GM23338 (cell line): Measurements from ENCODE around the gene HSPA12A.

Experiments used
- CREB1 ChIP-seq: fragments of 250-450 bp; sonication (Bioruptor Pico); IDR thresholded peaks from 2 replicates; pipeline ENCODE4 v1.5.0; 2020; ENCODE audit warnings: low read depth, mild to moderate bottlenecking, moderate library complexity
- EZH2 ChIP-seq: fragments of 200-600 bp; sonication (generic); IDR thresholded peaks from one replicate; pipeline ENCODE4 v1.8.0; 2017; ENCODE audit warnings: antibody characterized with exemption, mild to moderate bottlenecking, low read depth; ENCODE audit not compliant: unreplicated experiment
- EZH2phosphoT487 ChIP-seq: fragments of 200-600 bp; sonication (generic); IDR thresholded peaks from one replicate; pipeline ENCODE4 v1.8.1; 2018; ENCODE audit warnings: antibody characterized with exemption; ENCODE audit not compliant: unreplicated experiment
- JUNB ChIP-seq: IDR thresholded peaks from one replicate; pipeline ENCODE4 v1.6.1; 2016; ENCODE audit warnings: antibody characterized with exemption; ENCODE audit not compliant: unreplicated experiment
- NANOG ChIP-seq: IDR thresholded peaks from 2 replicates; pipeline ENCODE4 v1.6.1; 2016; ENCODE audit warnings: antibody characterized with exemption, borderline replicate concordance
- POLR2AphosphoS5 ChIP-seq: IDR thresholded peaks from 2 replicates; pipeline ENCODE4 v1.6.1; 2016; ENCODE audit warnings: antibody characterized with exemption, low read depth
- STAT1 ChIP-seq: IDR thresholded peaks from one replicate; pipeline ENCODE4 v1.6.1; 2016; ENCODE audit warnings: antibody characterized with exemption; ENCODE audit not compliant: unreplicated experiment
- ZNF114 ChIP-seq: fragments of 250-450 bp; sonication (Bioruptor Pico); IDR thresholded peaks from 2 replicates; pipeline ENCODE4 v1.5.0; 2020; ENCODE audit warnings: mild to moderate bottlenecking, moderate library complexity
- ZNF331 ChIP-seq: fragments of 250-450 bp; sonication (Bioruptor Pico); IDR thresholded peaks from 2 replicates; pipeline ENCODE4 v1.5.0; 2020; ENCODE audit warnings: low read depth, mild to moderate bottlenecking, moderate library complexity
- TF ChIP-seq, protein P1 (sequence below), 2 experiments: fragments of 200-600 bp in 1 of 2; sonication (generic) in 1 of 2; conservative IDR thresholded peaks; 2 replicates each; pipeline versions ENCODE4 v1.5.1 to v1.6.1; 2016 to 2017; ENCODE audit warnings: antibody characterized with exemption in 2 of 2, low read depth in 2 of 2, mild to moderate bottlenecking in 2 of 2, moderate library complexity in 1 of 2
- TF ChIP-seq, protein P2 (sequence below): IDR thresholded peaks from 2 replicates; pipeline ENCODE4 v1.6.1; 2016; ENCODE audit warnings: antibody characterized with exemption
- TF ChIP-seq, protein P3 (sequence below): IDR thresholded peaks from one replicate; pipeline ENCODE4 v1.6.1; 2018; ENCODE audit warnings: antibody characterized with exemption; ENCODE audit not compliant: unreplicated experiment

DNA sequence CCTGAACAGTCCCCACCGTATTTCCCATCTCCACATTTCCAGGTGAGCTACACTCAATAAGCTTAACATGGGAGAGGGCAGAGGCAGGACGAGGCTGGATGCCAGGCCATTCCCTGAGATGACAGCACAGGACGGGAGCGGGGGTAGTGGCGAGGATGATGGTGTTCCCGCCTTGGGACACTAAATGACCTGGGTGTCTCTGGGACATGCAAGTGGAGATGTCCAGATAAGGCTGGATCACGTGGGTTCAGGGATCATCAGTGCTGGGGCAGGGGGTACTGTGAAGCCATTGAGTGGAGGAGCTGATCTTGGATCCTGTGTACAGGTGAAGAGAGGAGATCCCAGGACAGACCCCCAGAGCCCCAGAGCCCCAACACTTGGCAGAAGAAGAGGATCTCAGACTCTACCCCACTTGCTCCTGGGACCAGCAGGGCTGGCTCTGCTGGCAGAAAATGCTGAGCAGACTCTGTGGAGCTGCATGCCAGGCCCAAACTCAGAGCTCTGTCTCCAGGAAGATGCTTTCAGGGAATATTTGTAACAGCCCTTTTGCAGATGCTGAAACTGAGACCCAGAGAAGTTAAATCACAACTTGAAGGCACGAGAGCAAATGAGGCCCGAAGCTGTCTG lies 29.7 kb upstream of the HSPA12A start:
- TF ChIP-seq POLR2AphosphoS5 (no peak), EZH2 (no peak), JUNB (no peak), EZH2phosphoT487 (no peak), CREB1 (CRISPR knock-in tag) (no peak), STAT1 (no peak), NANOG (no peak), ZNF331 (CRISPR knock-in tag) (no peak), ZNF114 (no peak)
- TF ChIP-seq, protein P1, sequence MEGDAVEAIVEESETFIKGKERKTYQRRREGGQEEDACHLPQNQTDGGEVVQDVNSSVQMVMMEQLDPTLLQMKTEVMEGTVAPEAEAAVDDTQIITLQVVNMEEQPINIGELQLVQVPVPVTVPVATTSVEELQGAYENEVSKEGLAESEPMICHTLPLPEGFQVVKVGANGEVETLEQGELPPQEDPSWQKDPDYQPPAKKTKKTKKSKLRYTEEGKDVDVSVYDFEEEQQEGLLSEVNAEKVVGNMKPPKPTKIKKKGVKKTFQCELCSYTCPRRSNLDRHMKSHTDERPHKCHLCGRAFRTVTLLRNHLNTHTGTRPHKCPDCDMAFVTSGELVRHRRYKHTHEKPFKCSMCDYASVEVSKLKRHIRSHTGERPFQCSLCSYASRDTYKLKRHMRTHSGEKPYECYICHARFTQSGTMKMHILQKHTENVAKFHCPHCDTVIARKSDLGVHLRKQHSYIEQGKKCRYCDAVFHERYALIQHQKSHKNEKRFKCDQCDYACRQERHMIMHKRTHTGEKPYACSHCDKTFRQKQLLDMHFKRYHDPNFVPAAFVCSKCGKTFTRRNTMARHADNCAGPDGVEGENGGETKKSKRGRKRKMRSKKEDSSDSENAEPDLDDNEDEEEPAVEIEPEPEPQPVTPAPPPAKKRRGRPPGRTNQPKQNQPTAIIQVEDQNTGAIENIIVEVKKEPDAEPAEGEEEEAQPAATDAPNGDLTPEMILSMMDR (conservative IDR thresholded peaks at IDR 0.05; ENCODE audit: low read depth in 2 of 2), result no peak
- TF ChIP-seq, protein P2, sequence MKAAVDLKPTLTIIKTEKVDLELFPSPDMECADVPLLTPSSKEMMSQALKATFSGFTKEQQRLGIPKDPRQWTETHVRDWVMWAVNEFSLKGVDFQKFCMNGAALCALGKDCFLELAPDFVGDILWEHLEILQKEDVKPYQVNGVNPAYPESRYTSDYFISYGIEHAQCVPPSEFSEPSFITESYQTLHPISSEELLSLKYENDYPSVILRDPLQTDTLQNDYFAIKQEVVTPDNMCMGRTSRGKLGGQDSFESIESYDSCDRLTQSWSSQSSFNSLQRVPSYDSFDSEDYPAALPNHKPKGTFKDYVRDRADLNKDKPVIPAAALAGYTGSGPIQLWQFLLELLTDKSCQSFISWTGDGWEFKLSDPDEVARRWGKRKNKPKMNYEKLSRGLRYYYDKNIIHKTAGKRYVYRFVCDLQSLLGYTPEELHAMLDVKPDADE, result no peak
- TF ChIP-seq, protein P3, sequence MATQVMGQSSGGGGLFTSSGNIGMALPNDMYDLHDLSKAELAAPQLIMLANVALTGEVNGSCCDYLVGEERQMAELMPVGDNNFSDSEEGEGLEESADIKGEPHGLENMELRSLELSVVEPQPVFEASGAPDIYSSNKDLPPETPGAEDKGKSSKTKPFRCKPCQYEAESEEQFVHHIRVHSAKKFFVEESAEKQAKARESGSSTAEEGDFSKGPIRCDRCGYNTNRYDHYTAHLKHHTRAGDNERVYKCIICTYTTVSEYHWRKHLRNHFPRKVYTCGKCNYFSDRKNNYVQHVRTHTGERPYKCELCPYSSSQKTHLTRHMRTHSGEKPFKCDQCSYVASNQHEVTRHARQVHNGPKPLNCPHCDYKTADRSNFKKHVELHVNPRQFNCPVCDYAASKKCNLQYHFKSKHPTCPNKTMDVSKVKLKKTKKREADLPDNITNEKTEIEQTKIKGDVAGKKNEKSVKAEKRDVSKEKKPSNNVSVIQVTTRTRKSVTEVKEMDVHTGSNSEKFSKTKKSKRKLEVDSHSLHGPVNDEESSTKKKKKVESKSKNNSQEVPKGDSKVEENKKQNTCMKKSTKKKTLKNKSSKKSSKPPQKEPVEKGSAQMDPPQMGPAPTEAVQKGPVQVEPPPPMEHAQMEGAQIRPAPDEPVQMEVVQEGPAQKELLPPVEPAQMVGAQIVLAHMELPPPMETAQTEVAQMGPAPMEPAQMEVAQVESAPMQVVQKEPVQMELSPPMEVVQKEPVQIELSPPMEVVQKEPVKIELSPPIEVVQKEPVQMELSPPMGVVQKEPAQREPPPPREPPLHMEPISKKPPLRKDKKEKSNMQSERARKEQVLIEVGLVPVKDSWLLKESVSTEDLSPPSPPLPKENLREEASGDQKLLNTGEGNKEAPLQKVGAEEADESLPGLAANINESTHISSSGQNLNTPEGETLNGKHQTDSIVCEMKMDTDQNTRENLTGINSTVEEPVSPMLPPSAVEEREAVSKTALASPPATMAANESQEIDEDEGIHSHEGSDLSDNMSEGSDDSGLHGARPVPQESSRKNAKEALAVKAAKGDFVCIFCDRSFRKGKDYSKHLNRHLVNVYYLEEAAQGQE, result no peak
